SK-N-SH treated with all-trans-retinoic acid at 6 μM for 48 hours (cell line): ENCODE results near the gene GRHL3.

Experiments
- GLIS3 ChIP-seq: fragments of 250-450 bp; sonication (Bioruptor Pico); IDR thresholded peaks from 2 replicates; pipeline ENCODE4 v1.5.0; 2020; ENCODE audit warnings: mild to moderate bottlenecking, moderate library complexity
- ISL1 ChIP-seq: fragments of 250-450 bp; sonication (Bioruptor Pico); IDR thresholded peaks from 2 replicates; pipeline ENCODE4 v2.1.2; 2022; ENCODE audit warnings: mild to moderate bottlenecking, moderate library complexity
- OSR1 ChIP-seq: fragments of 250-450 bp; sonication (Bioruptor Pico); IDR thresholded peaks from 2 replicates; pipeline ENCODE4 v1.8.0; 2022; ENCODE audit warnings: moderate library complexity, mild to moderate bottlenecking, inconsistent platforms
- TOX ChIP-seq: fragments of 250-450 bp; sonication (Bioruptor Pico); IDR thresholded peaks from 2 replicates; pipeline ENCODE4 v1.8.0; 2021; ENCODE audit warnings: mild to moderate bottlenecking, moderate library complexity, borderline replicate concordance
- ZC3H10 ChIP-seq: fragments of 250-450 bp; sonication (Bioruptor Pico); IDR thresholded peaks from 2 replicates; pipeline ENCODE4 v1.5.1; 2021; ENCODE audit warnings: mild to moderate bottlenecking, moderate library complexity
- ZFP3 ChIP-seq: fragments of 250-450 bp; sonication (Bioruptor Pico); IDR thresholded peaks from 2 replicates; pipeline ENCODE4 v1.5.0; 2020; ENCODE audit warnings: mild to moderate bottlenecking, moderate library complexity
- ZFP30 ChIP-seq: fragments of 450-650 bp; formaldehyde crosslinking; IDR thresholded peaks from 2 replicates; pipeline ENCODE4 v1.5.0; 2022; ENCODE audit warnings: mild to moderate bottlenecking, moderate library complexity
- ZNF565 ChIP-seq: fragments of 450-650 bp; formaldehyde crosslinking; conservative IDR thresholded peaks from 2 replicates; pipeline ENCODE4 v1.5.0; 2020; ENCODE audit warnings: low read depth, mild to moderate bottlenecking, moderate library complexity
- ZNF70 ChIP-seq: fragments of 450-650 bp; formaldehyde crosslinking; IDR thresholded peaks from 2 replicates; pipeline ENCODE4 v1.5.0; 2020; ENCODE audit warnings: mild to moderate bottlenecking, moderate library complexity
- ZNF8 ChIP-seq: fragments of 450-650 bp; formaldehyde crosslinking; IDR thresholded peaks from 2 replicates; pipeline ENCODE4 v1.5.0; 2020; ENCODE audit warnings: mild to moderate bottlenecking, moderate library complexity
- TF ChIP-seq, protein P1 (sequence below): fragments of 250-450 bp; sonication (Bioruptor Pico); IDR thresholded peaks from 2 replicates; pipeline ENCODE4 v1.8.0; 2020; ENCODE audit warnings: mild to moderate bottlenecking, moderate library complexity, borderline replicate concordance
- TF ChIP-seq, protein P2 (sequence below): fragments of 250-450 bp; sonication (Bioruptor Pico); IDR thresholded peaks from 2 replicates; pipeline ENCODE4 v1.5.0; 2020; ENCODE audit warnings: mild to moderate bottlenecking, moderate library complexity
- TF ChIP-seq, protein P3 (sequence below): fragments of 250-450 bp; sonication (Bioruptor Pico); IDR thresholded peaks from 2 replicates; pipeline ENCODE4 v1.5.1; 2020; ENCODE audit warnings: low read depth, mild to moderate bottlenecking, moderate library complexity

DNA sequence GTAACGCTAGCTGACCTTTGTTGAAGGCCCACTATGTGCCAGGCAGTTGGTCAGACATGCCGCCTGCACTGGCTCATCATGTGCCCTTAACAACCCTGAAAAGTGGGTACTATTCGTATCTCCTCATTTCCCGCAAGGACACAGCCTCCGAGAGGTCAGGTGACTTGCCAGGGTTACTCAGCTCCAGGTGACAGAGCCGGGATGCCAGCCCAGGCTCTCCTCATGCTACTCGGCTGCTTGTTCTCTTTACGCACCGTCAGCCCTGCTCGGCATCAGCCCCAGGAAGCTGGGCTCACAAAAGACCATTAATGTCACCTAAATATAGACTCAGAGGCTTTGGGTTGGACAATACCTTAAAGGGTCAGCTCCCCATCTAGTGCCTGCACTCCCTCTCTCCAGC is 29.0 kb downstream of the GRHL3 start:
- TF ChIP-seq ZNF565 (CRISPR knock-in tag), result no peak
- no peak for TF ChIP-seq ZFP30 (CRISPR knock-in tag)
- TF ChIP-seq, protein P1, sequence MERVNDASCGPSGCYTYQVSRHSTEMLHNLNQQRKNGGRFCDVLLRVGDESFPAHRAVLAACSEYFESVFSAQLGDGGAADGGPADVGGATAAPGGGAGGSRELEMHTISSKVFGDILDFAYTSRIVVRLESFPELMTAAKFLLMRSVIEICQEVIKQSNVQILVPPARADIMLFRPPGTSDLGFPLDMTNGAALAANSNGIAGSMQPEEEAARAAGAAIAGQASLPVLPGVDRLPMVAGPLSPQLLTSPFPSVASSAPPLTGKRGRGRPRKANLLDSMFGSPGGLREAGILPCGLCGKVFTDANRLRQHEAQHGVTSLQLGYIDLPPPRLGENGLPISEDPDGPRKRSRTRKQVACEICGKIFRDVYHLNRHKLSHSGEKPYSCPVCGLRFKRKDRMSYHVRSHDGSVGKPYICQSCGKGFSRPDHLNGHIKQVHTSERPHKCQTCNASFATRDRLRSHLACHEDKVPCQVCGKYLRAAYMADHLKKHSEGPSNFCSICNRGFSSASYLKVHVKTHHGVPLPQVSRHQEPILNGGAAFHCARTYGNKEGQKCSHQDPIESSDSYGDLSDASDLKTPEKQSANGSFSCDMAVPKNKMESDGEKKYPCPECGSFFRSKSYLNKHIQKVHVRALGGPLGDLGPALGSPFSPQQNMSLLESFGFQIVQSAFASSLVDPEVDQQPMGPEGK (CRISPR knock-in tag), result no peak
- TF ChIP-seq ZC3H10 (CRISPR knock-in tag), result no peak
- TF ChIP-seq TOX (CRISPR knock-in tag), result no peak
- no peak for TF ChIP-seq ZNF70 (CRISPR knock-in tag)
- TF ChIP-seq, protein P2, sequence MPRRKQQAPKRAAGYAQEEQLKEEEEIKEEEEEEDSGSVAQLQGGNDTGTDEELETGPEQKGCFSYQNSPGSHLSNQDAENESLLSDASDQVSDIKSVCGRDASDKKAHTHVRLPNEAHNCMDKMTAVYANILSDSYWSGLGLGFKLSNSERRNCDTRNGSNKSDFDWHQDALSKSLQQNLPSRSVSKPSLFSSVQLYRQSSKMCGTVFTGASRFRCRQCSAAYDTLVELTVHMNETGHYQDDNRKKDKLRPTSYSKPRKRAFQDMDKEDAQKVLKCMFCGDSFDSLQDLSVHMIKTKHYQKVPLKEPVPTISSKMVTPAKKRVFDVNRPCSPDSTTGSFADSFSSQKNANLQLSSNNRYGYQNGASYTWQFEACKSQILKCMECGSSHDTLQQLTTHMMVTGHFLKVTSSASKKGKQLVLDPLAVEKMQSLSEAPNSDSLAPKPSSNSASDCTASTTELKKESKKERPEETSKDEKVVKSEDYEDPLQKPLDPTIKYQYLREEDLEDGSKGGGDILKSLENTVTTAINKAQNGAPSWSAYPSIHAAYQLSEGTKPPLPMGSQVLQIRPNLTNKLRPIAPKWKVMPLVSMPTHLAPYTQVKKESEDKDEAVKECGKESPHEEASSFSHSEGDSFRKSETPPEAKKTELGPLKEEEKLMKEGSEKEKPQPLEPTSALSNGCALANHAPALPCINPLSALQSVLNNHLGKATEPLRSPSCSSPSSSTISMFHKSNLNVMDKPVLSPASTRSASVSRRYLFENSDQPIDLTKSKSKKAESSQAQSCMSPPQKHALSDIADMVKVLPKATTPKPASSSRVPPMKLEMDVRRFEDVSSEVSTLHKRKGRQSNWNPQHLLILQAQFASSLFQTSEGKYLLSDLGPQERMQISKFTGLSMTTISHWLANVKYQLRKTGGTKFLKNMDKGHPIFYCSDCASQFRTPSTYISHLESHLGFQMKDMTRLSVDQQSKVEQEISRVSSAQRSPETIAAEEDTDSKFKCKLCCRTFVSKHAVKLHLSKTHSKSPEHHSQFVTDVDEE (CRISPR knock-in tag), result no peak
- TF ChIP-seq GLIS3 (CRISPR knock-in tag), result no peak
- TF ChIP-seq ZNF8 (CRISPR knock-in tag), result no peak
- no peak for TF ChIP-seq ZFP3 (CRISPR knock-in tag)
- no peak for TF ChIP-seq OSR1 (CRISPR knock-in tag)
- TF ChIP-seq ISL1 (CRISPR knock-in tag), result no peak
- TF ChIP-seq, protein P3, sequence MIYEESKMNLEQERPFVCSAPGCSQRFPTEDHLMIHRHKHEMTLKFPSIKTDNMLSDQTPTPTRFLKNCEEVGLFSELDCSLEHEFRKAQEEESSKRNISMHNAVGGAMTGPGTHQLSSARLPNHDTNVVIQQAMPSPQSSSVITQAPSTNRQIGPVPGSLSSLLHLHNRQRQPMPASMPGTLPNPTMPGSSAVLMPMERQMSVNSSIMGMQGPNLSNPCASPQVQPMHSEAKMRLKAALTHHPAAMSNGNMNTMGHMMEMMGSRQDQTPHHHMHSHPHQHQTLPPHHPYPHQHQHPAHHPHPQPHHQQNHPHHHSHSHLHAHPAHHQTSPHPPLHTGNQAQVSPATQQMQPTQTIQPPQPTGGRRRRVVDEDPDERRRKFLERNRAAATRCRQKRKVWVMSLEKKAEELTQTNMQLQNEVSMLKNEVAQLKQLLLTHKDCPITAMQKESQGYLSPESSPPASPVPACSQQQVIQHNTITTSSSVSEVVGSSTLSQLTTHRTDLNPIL (CRISPR knock-in tag), result no peak
